Stimulated activated effector memory CD8-positive, alpha-beta T cell treated with anti-CD3 and anti-CD28 coated beads, Interleukin-12 subunit alpha, Interleukin-12 subunit beta, amount 100 ng/mL, for 72 hours (primary cell): ENCODE measurements around the gene VAT1L.

ENCODE experiments used
- ATAC-seq: fragments of 150-1000 bp; cut with Tn5 transposase; 2 replicates; pipeline ENCODE4 v1.10.0; 2021
- DNase-seq, 2 donors: peaks; one replicate each; pipeline ENCODE4 v3.0.0; 2021 to 2022; ENCODE audit warnings: low spot score in 2 of 2
- H3K27ac Mint-ChIP-seq: one replicate; pipeline ENCODE4 v1.8.0; 2022; ENCODE audit warnings: mild to moderate bottlenecking, mixed read lengths
- H3K36me3 Mint-ChIP-seq: one replicate; pipeline ENCODE4 v1.8.0; 2022; ENCODE audit warnings: mild to moderate bottlenecking, mixed read lengths
- H3K4me1 Mint-ChIP-seq: one replicate; pipeline ENCODE4 v1.8.0; 2022; ENCODE audit warnings: mixed read lengths
- H3K4me3 Mint-ChIP-seq: one replicate; pipeline ENCODE4 v1.8.0; 2022; ENCODE audit warnings: mild to moderate bottlenecking, mixed read lengths
- H3K9me3 Mint-ChIP-seq: one replicate; pipeline ENCODE4 v1.8.0; 2022; ENCODE audit warnings: mixed read lengths

VAT1L gene

GRCh38 chr16:77894162-77894561 lies 105.8 kb downstream of the VAT1L start:
- H3K4me1 Mint-ChIP-seq, result no peaks in the 10 kb centered on the region
- no peaks in the 10 kb centered on the region for H3K9me3 Mint-ChIP-seq
- H3K27ac Mint-ChIP-seq, result no peak overlapping the region
- H3K36me3 Mint-ChIP-seq, result no peaks in the 10 kb centered on the region
- DNase-seq (no peak), ATAC-seq (no peak)
- H3K4me3 Mint-ChIP-seq, result no peak overlapping the region

GRCh38 chr16:77895962-77896361 lies 107.6 kb downstream of the VAT1L start:
- Mint-ChIP-seq H3K27ac (no peak overlapping the region), H3K36me3 (no peaks in the 10 kb centered on the region), H3K4me1 (no peaks in the 10 kb centered on the region), H3K9me3 (no peaks in the 10 kb centered on the region), H3K4me3 (no peak overlapping the region)
- DNase-seq (no peak), ATAC-seq (no peak)

GRCh38 chr16:77896415-77897128 lies 108.2 kb downstream of the VAT1L start:
- DNase-seq (no peak), ATAC-seq (no peak)
- no peak overlapping the region for H3K27ac Mint-ChIP-seq
- no peak overlapping the region for H3K4me3 Mint-ChIP-seq
- H3K9me3 Mint-ChIP-seq, result no peaks in the 10 kb centered on the region
- H3K36me3 Mint-ChIP-seq, result no peaks in the 10 kb centered on the region
- no peaks in the 10 kb centered on the region for H3K4me1 Mint-ChIP-seq

- ATAC-seq, result no peak
- no peaks in the 10 kb centered on the region for H3K36me3 Mint-ChIP-seq
- no peak overlapping the region for H3K27ac Mint-ChIP-seq
- H3K4me1 Mint-ChIP-seq, result no peaks in the 10 kb centered on the region
- no peak overlapping the region for H3K4me3 Mint-ChIP-seq
- DNase-seq, result no peak
- H3K9me3 Mint-ChIP-seq, result no peaks in the 10 kb centered on the region
These were observed 108.7 kb downstream of the VAT1L start for GRCh38 chr16:77897129-77897437.

GRCh38 chr16:77897831-77898605 lies 109.7 kb downstream of the VAT1L start:
- H3K4me1 Mint-ChIP-seq, result no peaks in the 10 kb centered on the region
- H3K9me3 Mint-ChIP-seq, result no peaks in the 10 kb centered on the region
- no peak for ATAC-seq
- H3K36me3 Mint-ChIP-seq, result no peaks in the 10 kb centered on the region
- H3K27ac Mint-ChIP-seq, result no peak overlapping the region
- H3K4me3 Mint-ChIP-seq, result no peak overlapping the region
- DNase-seq, result no peak

GRCh38 chr16:77898671-77899211 lies 110.4 kb downstream of the VAT1L start:
- H3K4me3 Mint-ChIP-seq, result no peak overlapping the region
- H3K36me3 Mint-ChIP-seq, result no peaks in the 10 kb centered on the region
- H3K4me1 Mint-ChIP-seq, result no peaks in the 10 kb centered on the region
- DNase-seq (no peak), ATAC-seq (no peak)
- H3K9me3 Mint-ChIP-seq, result no peaks in the 10 kb centered on the region
- no peak overlapping the region for H3K27ac Mint-ChIP-seq

- no peaks in the 10 kb centered on the region for H3K4me1 Mint-ChIP-seq
- no peak for ATAC-seq
- DNase-seq, result no peak
- H3K4me3 Mint-ChIP-seq, result no peak overlapping the region
- H3K9me3 Mint-ChIP-seq, result no peaks in the 10 kb centered on the region
- H3K36me3 Mint-ChIP-seq, result no peaks in the 10 kb centered on the region
- no peak overlapping the region for H3K27ac Mint-ChIP-seq
These were observed 111.1 kb downstream of the VAT1L start for GRCh38 chr16:77899416-77899815.

- Mint-ChIP-seq H3K27ac (no peak overlapping the region), H3K4me1 (no peaks in the 10 kb centered on the region)
- no peak for ATAC-seq
These were observed 117.1 kb downstream of the VAT1L start for GRCh38 chr16:77905374-77905920.

GRCh38 chr16:77910021-77910420 lies 121.7 kb downstream of the VAT1L start:
- Mint-ChIP-seq H3K27ac (no peak overlapping the region), H3K9me3 (no peaks in the 10 kb centered on the region), H3K4me3 (no peak overlapping the region), H3K4me1 (no peaks in the 10 kb centered on the region), H3K36me3 (no peaks in the 10 kb centered on the region)
- ATAC-seq (no peak), DNase-seq (no peak)

More at GRCh38 chr16:77905374-77905920, 117.1 kb downstream of the VAT1L start:
- Mint-ChIP-seq H3K4me3 (no peak overlapping the region), H3K9me3 (no peaks in the 10 kb centered on the region), H3K36me3 (no peaks in the 10 kb centered on the region)
- DNase-seq, result no peak

GRCh38 chr16:77912617-77913016 lies 124.3 kb downstream of the VAT1L start:
- no peak for DNase-seq
- no peak overlapping the region for H3K4me3 Mint-ChIP-seq
- no peak for ATAC-seq
- H3K4me1 Mint-ChIP-seq, result no peaks in the 10 kb centered on the region
- H3K36me3 Mint-ChIP-seq, result no peaks in the 10 kb centered on the region
- no peak overlapping the region for H3K27ac Mint-ChIP-seq
- no peaks in the 10 kb centered on the region for H3K9me3 Mint-ChIP-seq

GRCh38 chr16:77913738-77914253 lies 125.4 kb downstream of the VAT1L start:
- Mint-ChIP-seq H3K4me1 (no peaks in the 10 kb centered on the region), H3K4me3 (no peak overlapping the region), H3K36me3 (no peaks in the 10 kb centered on the region), H3K27ac (no peak overlapping the region), H3K9me3 (no peaks in the 10 kb centered on the region)
- ATAC-seq, result no peak
- DNase-seq, result no peak

GRCh38 chr16:77916111-77916510 lies 127.7 kb downstream of the VAT1L start:
- Mint-ChIP-seq H3K9me3 (no peaks in the 10 kb centered on the region), H3K36me3 (no peaks in the 10 kb centered on the region), H3K27ac (no peak overlapping the region), H3K4me3 (no peak overlapping the region), H3K4me1 (no peaks in the 10 kb centered on the region)
- no peak for DNase-seq
- ATAC-seq, result no peak

- no peaks in the 10 kb centered on the region for H3K36me3 Mint-ChIP-seq
- H3K4me3 Mint-ChIP-seq, result no peak overlapping the region
- no peak overlapping the region for H3K27ac Mint-ChIP-seq
- ATAC-seq, result no peak
- DNase-seq, result no peak
- H3K9me3 Mint-ChIP-seq, result no peaks in the 10 kb centered on the region
- H3K4me1 Mint-ChIP-seq, result no peaks in the 10 kb centered on the region
These were observed 129.6 kb downstream of the VAT1L start for GRCh38 chr16:77917971-77918370.

GRCh38 chr16:77918809-77919707 lies 130.7 kb downstream of the VAT1L start:
- no peak overlapping the region for H3K27ac Mint-ChIP-seq
- ATAC-seq, result no peak
- no peak overlapping the region for H3K4me3 Mint-ChIP-seq
- no peaks in the 10 kb centered on the region for H3K36me3 Mint-ChIP-seq
- no peaks in the 10 kb centered on the region for H3K4me1 Mint-ChIP-seq
- no peak for DNase-seq
- H3K9me3 Mint-ChIP-seq, result no peaks in the 10 kb centered on the region
